Stimulated activated CD4-positive, alpha-beta T cell treated with anti-CD3 and anti-CD28 coated beads, Interleukin-2, amount 100 ng/mL, for 4 hours (primary cell): Measurements from ENCODE around the gene ACVR1B.

Source experiments
- DNase-seq: peaks from one replicate; pipeline ENCODE4 v3.0.0-alpha.2; 2020; ENCODE audit warnings: low read depth

ACVR1B gene

DNA sequence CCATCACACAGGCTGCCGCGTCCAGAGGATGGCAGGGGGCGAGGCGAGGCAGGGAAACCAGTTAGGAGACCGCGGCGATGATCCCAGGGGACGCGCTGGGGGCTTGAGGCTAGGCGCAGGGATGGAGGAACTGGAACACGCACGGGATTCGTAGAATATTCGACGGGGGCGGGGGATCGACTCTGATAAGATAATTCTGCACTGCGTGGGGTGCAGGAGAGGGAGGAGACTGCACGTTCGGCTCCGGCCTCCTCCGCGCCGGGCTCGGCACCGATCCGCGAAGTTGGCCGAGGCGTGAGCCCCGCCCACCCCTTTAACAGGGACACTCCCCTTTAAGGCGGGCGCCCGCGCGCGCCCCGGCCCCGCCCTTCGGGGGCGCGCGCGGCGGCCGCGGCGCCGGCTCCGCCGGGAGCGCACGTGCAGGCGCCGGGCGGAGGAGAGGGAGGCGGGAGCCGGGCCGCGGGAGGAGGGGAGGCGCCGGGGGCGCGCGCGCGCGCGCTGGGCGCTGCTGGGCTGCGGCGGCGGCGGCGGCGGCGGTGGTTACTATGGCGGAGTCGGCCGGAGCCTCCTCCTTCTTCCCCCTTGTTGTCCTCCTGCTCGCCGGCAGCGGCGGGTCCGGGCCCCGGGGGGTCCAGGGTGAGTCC is at the start of gene ACVR1B:
ACVR1B (plus strand) TSS at position 501 of the 644 bp plus-strand sequence; CDS start at position 546, 45 bp downstream.
- DNase-seq = peak; percentile 91

DNA sequence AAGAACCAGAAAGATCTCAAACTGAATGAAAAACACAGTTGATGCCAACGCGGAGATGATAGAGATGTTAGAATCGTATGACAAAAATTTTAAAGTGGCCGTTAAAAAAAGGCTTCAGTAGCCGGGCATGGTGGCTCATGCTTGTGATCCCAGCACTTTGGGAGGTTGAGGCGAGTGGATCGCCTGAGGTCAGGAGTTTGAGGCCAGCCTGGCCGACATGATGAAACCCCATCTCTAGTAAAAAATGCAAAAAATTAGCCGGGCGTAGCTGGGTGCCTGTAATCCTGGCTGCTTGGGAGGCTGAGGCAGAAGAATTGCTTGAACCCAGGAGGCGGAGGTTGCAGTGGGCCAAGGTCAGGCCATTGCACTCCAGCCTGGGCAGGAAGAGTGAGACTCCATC is 49.6 kb upstream of the ACVR1B start:
- no peak for DNase-seq

DNA sequence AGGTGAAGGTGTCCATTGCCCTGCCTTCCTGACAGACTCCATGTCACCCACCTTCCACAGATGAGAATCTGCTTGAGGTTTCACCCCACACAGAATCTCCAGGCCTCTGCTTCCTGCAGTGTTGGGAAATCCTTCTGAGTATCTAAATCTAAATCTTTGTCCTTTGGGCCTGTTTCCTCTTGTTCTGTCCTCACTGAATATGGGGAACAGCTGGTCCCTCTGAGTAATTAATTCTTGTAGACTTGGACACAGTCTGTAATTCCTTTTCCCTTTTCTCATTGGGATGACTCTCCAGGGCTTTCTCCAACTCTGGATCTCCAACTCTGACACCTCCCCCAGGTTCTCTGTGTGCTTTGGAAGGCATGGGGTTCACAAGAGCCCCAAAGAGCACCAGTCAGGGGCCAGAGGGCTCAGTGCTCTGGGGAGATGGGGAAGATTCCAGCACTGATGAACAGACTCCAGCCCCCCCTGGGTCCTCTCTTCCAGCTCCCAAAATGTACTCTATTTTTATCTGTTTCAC is 46.5 kb upstream of the ACVR1B start:
- DNase-seq = no peak

DNA sequence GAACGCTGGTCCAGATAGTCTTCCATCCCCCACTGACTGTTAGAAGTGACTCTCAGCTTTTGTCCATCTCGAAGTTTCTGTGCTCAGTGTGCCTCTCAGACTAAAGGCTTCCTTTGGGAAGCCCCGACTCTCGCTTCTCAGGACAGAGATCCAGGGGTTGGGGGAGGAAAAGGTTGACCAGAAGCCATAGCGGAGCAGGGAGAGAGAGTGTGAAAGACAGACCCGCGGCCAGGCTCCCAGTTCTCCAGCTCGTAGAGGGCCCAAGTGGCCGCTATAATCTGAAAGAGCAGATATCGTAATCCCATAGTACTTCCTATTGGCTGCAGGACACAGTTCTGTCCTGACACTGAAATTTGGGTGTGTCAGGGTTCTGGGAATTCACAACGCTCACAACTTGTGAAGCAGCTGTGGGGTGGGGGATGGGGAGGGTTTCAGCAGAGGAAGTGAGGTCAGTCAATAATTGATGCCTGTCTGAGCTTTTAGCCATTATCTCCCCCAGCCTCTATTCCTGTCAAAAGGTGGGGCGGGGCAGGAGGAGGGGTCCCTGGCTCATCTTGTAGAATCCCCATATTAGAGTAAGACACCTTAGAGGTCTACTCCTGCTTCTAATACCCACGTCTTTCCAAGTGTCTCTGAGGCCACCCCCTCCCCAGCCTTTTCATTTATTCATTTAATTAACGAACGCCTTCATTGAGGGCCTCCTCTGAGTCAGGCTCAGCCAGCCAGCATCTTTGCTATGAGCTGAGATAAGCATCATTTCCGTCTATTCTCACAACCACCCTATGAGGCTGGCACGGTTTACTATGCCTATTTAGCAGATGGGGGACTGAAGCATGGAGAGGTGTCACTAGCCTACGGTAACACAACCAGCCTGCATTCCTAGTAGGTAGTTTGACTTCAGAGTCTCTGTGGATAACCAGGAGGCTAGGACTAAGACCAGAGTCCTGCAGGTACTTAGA is 45.7 kb upstream of the ACVR1B start:
- no peak for DNase-seq

DNA sequence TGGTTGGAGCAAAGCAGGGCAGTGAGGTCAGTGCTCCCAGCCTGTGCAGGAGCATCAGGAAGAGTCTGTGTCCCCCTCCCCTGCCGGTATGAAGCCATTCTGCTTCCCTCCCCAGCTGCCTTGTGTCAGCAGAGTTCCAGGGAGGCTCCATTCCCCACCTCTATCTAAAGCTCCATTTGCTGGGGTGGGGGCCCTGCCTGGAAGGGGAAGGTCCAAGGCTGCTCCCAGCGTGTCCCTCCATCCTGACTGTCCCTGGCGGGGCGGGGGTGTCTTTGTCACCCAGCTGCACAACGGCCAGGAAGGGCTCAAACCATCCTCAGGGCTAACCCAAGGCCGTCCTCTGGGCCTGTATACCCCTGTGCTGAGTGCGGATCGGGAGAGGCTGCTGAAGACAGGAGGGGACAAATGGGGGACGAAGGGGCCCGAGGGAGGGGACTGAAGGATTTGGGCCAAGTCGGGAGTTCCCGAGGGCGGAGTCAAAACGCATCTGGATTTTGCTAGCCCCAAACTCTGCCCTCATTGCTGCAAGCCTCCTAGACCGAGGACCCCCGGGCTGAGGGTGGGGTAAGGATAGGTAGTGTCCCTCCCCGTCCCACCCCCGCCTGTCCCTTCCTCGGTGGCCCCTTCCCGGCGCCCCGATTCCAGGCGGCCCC is 44.9 kb upstream of the ACVR1B start:
- DNase-seq = no peak

DNA sequence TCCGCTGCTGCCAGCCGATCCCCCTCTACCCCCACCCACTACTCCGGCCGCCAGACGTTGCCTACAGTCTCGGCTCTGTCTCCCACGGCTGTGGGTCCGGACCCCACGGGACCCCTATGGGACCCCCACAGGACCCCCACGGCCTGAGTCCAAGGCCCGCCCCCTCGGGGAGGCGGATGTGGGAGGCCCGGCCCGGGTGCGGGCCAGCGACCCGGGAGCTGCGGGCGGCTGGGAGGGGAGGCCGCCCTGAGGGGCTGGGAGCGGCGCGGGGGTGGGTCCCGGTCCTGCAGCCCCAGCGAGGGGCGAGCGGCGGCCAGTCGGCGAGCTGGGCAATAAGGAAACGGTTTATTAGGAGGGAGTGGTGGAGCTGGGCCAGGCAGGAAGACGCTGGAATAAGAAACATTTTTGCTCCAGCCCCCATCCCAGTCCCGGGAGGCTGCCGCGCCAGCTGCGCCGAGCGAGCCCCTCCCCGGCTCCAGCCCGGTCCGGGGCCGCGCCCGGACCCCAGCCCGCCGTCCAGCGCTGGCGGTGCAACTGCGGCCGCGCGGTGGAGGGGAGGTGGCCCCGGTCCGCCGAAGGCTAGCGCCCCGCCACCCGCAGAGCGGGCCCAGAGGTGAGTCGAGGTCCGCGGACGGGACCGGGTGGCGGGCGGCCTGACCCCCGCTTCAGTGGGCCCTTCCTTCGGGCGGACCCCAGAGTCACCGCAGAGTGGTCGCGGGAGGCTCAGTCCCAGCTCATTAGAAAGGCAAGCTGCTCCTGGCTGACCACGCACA is 44.2 kb upstream of the ACVR1B start, which contains the start of gene ACVRL1:
ACVRL1 (plus strand) TSS at position 422 of the 773 bp plus-strand sequence. CDS start 4,971 bp downstream, outside the sequence.
- DNase-seq = no peak

DNA sequence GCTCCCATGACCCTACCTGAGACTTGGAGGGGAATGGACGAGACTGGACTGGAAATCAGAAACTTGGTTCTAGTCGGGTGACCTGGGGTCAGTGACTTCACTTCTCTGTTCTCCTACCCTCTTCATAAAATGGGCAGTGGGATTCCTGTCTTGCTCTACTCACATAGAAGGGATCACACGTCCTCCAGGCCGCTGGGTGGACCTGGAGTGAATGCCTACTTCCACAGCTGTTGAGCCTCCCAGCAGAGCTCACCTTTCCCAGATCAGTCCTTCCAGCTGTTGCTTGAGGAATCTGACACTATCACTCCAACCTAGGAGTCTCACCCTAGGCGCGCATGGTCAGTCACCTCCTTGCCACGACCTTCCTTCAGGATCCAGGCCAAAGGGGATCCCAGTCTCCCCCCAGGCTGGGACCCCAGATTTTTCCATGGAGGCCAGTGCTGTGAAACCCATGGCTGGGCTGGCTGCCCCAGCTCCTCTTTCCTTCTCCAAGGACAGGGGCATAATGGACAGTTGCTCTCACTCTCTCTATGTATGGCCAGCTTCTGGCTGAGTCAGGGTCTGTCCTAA is 43.6 kb upstream of the ACVR1B start:
- DNase-seq = no peak

DNA sequence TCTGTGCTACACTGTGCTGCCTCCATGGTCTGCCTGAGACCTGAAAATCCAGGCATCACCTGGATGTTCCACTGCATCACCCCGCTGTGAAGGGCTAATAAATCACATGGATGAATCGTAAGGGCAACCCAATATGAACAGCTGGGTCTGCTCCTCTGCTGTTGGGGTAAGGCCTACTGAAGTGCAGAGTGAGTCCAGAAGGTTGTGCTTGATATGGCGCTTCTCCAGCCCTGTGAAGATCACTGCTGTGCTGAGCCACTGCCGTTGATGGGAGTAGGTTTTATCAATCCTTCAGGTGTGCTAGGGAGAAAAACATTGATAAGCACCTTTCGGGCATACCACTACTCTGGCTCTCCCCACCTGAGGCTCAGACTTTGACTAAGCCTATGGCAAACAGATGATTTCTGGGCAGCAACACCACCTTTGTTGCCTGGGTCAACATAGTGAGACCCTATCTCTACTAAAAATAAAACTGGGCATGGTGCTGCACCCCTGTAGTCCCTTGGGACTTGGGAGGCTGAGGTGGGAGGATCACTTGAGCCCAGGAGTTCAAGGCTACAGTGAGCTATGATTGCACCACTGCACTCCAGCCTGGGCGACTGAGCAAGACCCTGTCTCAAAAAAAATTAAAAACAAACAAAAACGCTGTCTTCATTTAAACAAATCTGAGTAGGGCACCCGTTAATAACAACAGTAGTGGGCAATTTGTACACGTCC is 42.5 kb upstream of the ACVR1B start:
- no peak for DNase-seq

DNA sequence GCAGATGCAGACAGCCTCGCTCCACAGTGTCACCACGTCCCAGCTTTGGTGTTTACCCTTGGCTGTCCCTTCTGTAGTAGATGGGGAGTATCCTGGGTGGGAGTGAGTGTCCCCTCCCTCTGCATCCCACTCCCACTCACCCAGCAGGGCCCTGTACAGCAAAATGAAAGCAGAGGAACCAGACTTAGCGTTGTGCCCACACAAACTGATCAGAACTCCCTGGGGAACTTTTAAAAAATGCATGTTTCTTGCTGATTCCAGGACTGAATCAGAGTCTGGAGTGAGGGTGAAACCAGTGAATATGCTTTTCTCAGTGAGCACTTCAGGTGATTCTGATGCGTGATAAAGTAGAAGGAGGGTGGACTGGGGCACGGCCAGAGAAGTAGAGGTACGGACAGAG is 41.3 kb upstream of the ACVR1B start:
- no peak for DNase-seq

DNA sequence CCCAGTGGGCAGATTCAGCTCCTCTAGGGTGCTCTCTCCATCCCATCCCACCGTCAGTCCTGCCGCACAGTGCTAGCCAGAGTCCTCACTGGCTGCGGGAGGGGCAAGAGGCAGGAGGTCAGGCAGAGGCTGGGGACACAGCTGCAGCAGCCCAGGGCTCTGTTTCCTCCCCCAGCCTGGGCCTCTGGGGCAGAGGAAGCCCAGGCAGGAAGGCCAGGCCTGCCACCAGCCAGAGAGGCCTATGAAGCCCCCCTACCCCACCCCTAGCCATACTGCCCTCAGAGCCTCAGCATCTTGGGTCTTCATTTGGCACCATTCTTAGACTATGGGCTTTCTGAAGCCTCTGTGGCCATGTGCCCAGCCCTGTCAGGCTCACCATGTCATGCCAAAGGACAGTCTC is 40.8 kb upstream of the ACVR1B start:
- no peak for DNase-seq

DNA sequence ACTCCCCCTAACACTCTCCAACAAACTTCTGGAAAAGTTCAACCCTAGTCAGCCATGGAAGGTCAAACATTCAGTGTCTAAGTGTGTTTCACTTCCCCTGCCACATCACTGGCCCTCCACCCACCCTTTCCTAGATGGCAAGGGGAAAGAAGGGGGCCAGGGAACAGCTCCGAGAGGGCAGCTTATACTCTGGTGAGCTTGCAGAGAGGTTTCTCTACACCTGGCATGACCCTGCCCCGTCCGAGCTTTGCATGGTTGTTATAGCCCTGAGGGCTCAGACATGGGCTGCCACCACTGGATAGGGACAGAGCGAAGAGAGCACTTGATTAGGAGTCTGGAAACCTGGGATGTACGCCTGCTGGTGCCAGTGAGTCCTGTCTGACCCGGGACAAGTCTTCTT is 40.2 kb upstream of the ACVR1B start:
- no peak for DNase-seq

DNA sequence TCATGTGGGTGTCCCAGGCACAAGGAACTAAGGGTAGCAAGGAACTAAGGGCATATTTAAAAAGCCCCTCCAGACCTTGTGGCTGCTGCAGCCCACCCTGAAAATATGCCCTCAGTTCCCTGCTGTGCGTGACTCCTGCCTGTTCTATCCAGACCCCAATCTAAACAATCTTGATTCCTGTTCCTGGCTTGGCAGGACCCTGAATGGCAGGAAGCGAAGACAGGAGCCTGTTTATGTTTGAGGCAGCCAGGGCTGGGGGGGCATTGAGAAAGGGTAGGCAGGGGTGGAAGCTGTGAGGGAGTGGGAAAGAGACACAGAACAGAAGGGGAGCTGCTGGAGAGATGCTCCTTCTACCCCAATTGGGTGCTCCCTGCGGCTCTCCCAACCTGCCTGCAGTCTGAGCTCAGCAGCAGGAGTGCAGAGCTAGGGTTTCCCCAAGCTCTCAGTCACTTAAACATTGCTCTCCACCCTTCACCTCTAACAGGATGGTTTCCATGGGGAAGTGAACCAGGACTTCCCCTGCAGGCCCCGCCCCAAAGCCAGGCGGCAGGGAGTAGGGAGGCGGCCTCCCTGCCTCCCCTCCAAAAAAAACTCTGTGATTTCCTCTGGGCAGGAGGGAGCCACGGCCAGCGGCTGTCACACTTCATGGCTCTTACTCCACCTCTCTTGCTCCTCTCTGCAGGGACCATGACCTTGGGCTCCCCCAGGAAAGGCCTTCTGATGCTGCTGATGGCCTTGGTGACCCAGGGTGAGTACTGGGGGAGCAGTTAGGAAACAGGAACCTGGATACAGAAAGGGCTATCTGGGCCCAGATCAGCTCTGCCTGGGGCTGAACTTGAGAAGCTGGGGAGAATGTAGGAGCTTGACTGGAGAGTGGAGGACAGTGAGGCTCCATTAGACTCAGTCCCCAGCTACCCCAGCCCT is 39.4 kb upstream of the ACVR1B start:
- DNase-seq = no peak

DNA sequence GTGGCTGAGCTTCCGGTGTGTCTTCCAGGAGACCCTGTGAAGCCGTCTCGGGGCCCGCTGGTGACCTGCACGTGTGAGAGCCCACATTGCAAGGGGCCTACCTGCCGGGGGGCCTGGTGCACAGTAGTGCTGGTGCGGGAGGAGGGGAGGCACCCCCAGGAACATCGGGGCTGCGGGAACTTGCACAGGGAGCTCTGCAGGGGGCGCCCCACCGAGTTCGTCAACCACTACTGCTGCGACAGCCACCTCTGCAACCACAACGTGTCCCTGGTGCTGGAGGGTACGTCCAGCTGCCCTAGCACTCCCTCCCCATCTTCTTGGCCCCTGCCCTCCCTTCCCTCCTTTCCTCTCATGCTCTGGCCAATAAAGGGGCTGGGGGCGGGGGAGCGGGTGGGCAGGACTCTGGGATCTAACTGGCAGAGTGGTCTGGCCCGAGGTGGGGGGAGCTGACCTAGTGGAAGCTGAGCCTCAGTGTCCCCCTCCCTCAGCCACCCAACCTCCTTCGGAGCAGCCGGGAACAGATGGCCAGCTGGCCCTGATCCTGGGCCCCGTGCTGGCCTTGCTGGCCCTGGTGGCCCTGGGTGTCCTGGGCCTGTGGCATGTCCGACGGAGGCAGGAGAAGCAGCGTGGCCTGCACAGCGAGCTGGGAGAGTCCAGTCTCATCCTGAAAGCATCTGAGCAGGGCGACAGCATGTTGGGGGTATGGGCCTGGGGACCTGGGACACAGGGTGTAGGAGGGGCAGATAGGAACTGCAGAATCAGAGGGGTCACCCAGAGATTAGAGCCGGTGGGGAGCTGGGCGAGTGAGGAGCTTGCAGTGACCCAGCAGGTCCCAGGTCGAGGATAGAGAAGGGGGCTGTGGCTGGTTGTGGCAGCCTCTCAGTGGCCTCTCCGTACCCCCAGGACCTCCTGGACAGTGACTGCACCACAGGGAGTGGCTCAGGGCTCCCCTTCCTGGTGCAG is 38.1 kb upstream of the ACVR1B start:
- no peak for DNase-seq

DNA sequence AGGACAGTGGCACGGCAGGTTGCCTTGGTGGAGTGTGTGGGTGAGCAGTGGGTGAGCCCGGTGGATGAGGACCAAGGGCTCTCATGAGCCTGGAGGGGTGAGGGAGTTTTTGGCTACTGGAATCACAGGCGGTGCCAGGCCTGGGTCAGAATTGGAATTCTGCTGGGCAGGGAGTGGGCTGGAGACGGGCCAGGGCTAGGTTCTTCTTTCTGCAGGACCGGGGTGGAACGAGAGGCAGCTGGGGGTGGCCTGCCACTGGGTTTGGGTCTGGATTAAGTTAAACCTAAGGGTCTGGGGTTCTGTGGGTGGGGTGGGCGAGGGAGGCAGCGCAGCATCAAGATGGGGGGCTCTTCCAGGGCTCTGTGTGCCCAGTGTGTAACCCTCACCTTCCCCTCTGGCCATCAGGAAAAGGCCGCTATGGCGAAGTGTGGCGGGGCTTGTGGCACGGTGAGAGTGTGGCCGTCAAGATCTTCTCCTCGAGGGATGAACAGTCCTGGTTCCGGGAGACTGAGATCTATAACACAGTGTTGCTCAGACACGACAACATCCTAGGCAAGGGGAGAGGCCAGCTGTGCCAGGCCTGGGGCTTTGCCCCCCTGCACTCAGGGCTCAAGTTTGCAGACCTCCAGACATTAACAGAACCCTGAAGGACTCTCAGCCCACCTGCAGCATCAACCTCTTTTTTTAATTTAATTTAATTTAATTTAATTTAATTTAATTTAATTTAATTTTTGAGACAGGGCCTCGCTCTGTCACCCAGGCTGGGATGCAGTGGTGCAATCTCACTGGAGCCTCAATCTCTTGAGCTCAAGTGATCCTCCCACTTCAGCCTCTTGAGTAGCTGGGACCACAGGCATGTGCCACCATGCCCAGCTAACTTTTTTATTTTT is 37.2 kb upstream of the ACVR1B start:
- no peak for DNase-seq

DNA sequence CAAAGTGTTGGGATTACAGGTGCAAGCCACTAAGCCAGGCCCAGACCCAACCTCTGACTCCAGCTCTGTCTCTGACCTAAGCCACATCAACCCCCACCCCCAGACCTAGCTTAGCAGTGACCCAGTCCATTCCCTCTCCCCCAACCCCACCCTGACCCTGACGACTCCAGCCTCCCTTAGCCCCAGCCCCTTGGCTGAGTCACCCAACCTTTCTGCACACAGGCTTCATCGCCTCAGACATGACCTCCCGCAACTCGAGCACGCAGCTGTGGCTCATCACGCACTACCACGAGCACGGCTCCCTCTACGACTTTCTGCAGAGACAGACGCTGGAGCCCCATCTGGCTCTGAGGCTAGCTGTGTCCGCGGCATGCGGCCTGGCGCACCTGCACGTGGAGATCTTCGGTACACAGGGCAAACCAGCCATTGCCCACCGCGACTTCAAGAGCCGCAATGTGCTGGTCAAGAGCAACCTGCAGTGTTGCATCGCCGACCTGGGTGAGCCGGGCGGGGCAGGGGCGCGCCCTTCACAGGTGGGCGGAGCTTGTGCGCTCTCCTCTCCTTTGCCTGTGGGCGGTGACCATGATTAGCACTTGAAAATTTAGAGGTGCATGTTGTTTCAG is 36.4 kb upstream of the ACVR1B start:
- DNase-seq = no peak

DNA sequence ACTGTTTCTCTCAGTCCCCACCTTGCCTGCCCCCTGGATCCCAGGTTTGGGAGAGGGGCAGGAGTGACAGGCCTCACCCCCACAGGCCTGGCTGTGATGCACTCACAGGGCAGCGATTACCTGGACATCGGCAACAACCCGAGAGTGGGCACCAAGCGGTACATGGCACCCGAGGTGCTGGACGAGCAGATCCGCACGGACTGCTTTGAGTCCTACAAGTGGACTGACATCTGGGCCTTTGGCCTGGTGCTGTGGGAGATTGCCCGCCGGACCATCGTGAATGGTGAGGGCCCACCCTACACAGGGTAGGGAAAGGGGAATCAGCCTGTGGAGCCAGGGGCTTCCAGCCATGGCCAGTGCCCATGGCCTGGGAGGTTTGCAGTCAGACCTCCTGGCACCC is 35.5 kb upstream of the ACVR1B start:
- no peak for DNase-seq

DNA sequence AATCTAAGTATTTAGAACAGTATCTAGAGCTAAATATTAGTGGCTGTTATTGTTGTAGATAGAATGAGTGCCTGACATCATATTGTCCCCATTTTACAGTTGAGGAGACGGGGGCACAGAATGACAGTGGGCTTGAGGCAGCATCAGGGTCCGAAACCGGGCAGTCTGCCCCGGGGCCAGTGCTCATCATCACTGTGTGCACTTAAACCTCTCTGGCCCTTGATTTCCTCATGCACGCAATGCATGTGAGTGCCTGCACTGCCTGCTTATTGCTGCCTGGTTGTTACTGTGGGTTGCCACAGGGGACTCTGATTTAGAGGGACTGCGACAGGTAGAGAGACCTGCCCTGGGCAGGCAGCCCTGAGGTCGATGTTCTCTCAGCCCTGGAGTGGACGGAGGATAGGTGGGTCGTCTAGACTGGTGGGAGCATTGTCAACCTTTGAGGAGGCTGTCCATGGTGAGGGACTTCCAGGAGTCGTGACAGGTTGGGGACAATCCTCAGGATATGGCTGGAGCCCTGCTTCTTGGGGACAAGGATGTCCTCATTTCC is 34.4 kb upstream of the ACVR1B start:
- DNase-seq = no peak
